ENCODE measurements around the gene LTBP1.

DNA sequence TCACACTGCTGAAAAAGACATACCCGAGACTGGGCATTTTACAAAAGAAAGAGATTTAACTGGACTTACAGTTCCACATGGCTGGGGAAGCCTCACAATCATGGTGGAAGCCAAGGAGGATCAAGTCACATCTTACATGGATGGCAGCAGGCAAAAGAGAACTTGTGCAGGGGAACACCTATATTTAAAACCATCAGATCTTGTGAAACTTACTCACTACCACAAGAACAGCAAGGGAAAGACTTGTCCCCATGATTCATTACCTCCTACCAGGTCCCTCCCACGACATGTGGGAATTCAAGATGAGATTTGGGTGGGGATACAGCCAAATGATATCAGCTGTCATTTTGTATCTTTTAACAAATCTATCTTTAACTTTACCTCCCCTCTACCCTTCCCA lies 278.6 kb downstream of the LTBP1 start:
- TF ChIP-seq, protein P1, sequence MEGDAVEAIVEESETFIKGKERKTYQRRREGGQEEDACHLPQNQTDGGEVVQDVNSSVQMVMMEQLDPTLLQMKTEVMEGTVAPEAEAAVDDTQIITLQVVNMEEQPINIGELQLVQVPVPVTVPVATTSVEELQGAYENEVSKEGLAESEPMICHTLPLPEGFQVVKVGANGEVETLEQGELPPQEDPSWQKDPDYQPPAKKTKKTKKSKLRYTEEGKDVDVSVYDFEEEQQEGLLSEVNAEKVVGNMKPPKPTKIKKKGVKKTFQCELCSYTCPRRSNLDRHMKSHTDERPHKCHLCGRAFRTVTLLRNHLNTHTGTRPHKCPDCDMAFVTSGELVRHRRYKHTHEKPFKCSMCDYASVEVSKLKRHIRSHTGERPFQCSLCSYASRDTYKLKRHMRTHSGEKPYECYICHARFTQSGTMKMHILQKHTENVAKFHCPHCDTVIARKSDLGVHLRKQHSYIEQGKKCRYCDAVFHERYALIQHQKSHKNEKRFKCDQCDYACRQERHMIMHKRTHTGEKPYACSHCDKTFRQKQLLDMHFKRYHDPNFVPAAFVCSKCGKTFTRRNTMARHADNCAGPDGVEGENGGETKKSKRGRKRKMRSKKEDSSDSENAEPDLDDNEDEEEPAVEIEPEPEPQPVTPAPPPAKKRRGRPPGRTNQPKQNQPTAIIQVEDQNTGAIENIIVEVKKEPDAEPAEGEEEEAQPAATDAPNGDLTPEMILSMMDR (IDR thresholded peaks at IDR 0.05): no peak
- no peak for TF ChIP-seq POLR2A (IDR thresholded peaks at IDR 0.05)

All from adrenal gland (tissue), 5 donors.